Measurements from ENCODE around the gene CD247.
A peak's percentile ranks its signal among the peaks of the same experiment; 100 is the strongest.

The CD247 gene

GRCh38 chr1:167429612-167430011, 88.7 kb downstream of the CD247 start:
- Mint-ChIP-seq H3K27me3 (ENCODE audit: low read depth) (no peaks in the 10 kb centered on the region), H3K36me3 (ENCODE audit: low read depth) (peaks cover 22% of the 10 kb centered on the region), H3K27ac (no peak overlapping the region), H3K4me3 (no peak overlapping the region), H3K9me3 (no peaks in the 10 kb centered on the region), H3K4me1 (ENCODE audit: low read depth) (peaks cover 7% of the 10 kb centered on the region)

GRCh38 chr1:167428395-167428794, 89.9 kb downstream of the CD247 start:
- Mint-ChIP-seq H3K4me3 (no peak overlapping the region), H3K9me3 (no peaks in the 10 kb centered on the region), H3K27me3 (ENCODE audit: low read depth) (no peaks in the 10 kb centered on the region), H3K36me3 (ENCODE audit: low read depth) (peaks cover 15% of the 10 kb centered on the region), H3K4me1 (ENCODE audit: low read depth) (peaks cover 7% of the 10 kb centered on the region), H3K27ac (peak overlapping the region; percentile 49)

- Mint-ChIP-seq H3K4me3 (no peak overlapping the region), H3K27me3 (ENCODE audit: low read depth) (no peaks in the 10 kb centered on the region), H3K4me1 (ENCODE audit: low read depth) (peaks cover 7% of the 10 kb centered on the region), H3K27ac (no peak overlapping the region), H3K9me3 (no peaks in the 10 kb centered on the region), H3K36me3 (ENCODE audit: low read depth) (peaks cover 14% of the 10 kb centered on the region)
Observed at GRCh38 chr1:167427848-167428247, 90.5 kb downstream of the CD247 start.

GRCh38 chr1:167426716-167427115, 91.6 kb downstream of the CD247 start:
- Mint-ChIP-seq H3K4me1 (ENCODE audit: low read depth) (peaks cover 7% of the 10 kb centered on the region), H3K27me3 (ENCODE audit: low read depth) (no peaks in the 10 kb centered on the region), H3K9me3 (no peaks in the 10 kb centered on the region), H3K4me3 (no peak overlapping the region), H3K27ac (no peak overlapping the region), H3K36me3 (ENCODE audit: low read depth) (peaks cover 14% of the 10 kb centered on the region)

- Mint-ChIP-seq H3K9me3 (no peaks in the 10 kb centered on the region), H3K27me3 (ENCODE audit: low read depth) (no peaks in the 10 kb centered on the region), H3K27ac (no peak overlapping the region), H3K4me3 (no peak overlapping the region), H3K4me1 (ENCODE audit: low read depth) (peaks cover 7% of the 10 kb centered on the region), H3K36me3 (ENCODE audit: low read depth) (peaks cover 10% of the 10 kb centered on the region)
Observed at GRCh38 chr1:167425482-167425881, 92.8 kb downstream of the CD247 start.

- Mint-ChIP-seq H3K36me3 (ENCODE audit: low read depth) (peaks cover 11% of the 10 kb centered on the region), H3K27me3 (ENCODE audit: low read depth) (no peaks in the 10 kb centered on the region), H3K4me1 (ENCODE audit: low read depth) (peaks cover 6% of the 10 kb centered on the region), H3K9me3 (no peaks in the 10 kb centered on the region), H3K27ac (no peak overlapping the region), H3K4me3 (no peak overlapping the region)
Observed at GRCh38 chr1:167423684-167424619, 94.4 kb downstream of the CD247 start.

- Mint-ChIP-seq H3K27me3 (ENCODE audit: low read depth) (no peaks in the 10 kb centered on the region), H3K4me1 (ENCODE audit: low read depth) (peaks cover 5% of the 10 kb centered on the region), H3K36me3 (ENCODE audit: low read depth) (peaks cover 8% of the 10 kb centered on the region), H3K4me3 (no peak overlapping the region), H3K9me3 (no peaks in the 10 kb centered on the region), H3K27ac (no peak overlapping the region)
Observed at GRCh38 chr1:167420510-167420909, 97.8 kb downstream of the CD247 start.

GRCh38 chr1:167419245-167419644, 99.1 kb downstream of the CD247 start:
- no peaks in the 10 kb centered on the region for H3K9me3 Mint-ChIP-seq
- H3K4me3 Mint-ChIP-seq, result no peak overlapping the region
- H3K4me1 Mint-ChIP-seq (ENCODE audit: low read depth), result peaks cover 5% of the 10 kb centered on the region
- H3K36me3 Mint-ChIP-seq (ENCODE audit: low read depth), result peaks cover 8% of the 10 kb centered on the region
- no peak overlapping the region for H3K27ac Mint-ChIP-seq
- H3K27me3 Mint-ChIP-seq (ENCODE audit: low read depth), result no peaks in the 10 kb centered on the region

- H3K4me1 Mint-ChIP-seq (ENCODE audit: low read depth), result peaks cover 5% of the 10 kb centered on the region
- peaks cover 10% of the 10 kb centered on the region for H3K36me3 Mint-ChIP-seq (ENCODE audit: low read depth)
- H3K27ac Mint-ChIP-seq, result no peak overlapping the region
- no peak overlapping the region for H3K4me3 Mint-ChIP-seq
- no peaks in the 10 kb centered on the region for H3K27me3 Mint-ChIP-seq (ENCODE audit: low read depth)
- no peaks in the 10 kb centered on the region for H3K9me3 Mint-ChIP-seq
Observed at GRCh38 chr1:167418391-167418790, 99.9 kb downstream of the CD247 start.

GRCh38 chr1:167416506-167416905, 101.8 kb downstream of the CD247 start:
- Mint-ChIP-seq H3K4me3 (no peak overlapping the region), H3K27ac (no peak overlapping the region), H3K9me3 (no peaks in the 10 kb centered on the region), H3K4me1 (ENCODE audit: low read depth) (peaks cover 12% of the 10 kb centered on the region), H3K27me3 (ENCODE audit: low read depth) (no peaks in the 10 kb centered on the region), H3K36me3 (ENCODE audit: low read depth) (peaks cover 21% of the 10 kb centered on the region)

GRCh38 chr1:167413328-167413727, 105.0 kb downstream of the CD247 start:
- Mint-ChIP-seq H3K9me3 (no peaks in the 10 kb centered on the region), H3K4me3 (no peak overlapping the region), H3K36me3 (ENCODE audit: low read depth) (peaks cover 18% of the 10 kb centered on the region), H3K27me3 (ENCODE audit: low read depth) (no peaks in the 10 kb centered on the region), H3K4me1 (ENCODE audit: low read depth) (peaks cover 16% of the 10 kb centered on the region), H3K27ac (peak overlapping the region; percentile 21)

- H3K27ac Mint-ChIP-seq, result peak overlapping the region; percentile 21
- H3K27me3 Mint-ChIP-seq (ENCODE audit: low read depth), result no peaks in the 10 kb centered on the region
Observed at GRCh38 chr1:167412920-167413319, 105.4 kb downstream of the CD247 start.

GRCh38 chr1:167412072-167412471, 106.3 kb downstream of the CD247 start:
- peaks cover 16% of the 10 kb centered on the region for H3K36me3 Mint-ChIP-seq (ENCODE audit: low read depth)
- no peaks in the 10 kb centered on the region for H3K27me3 Mint-ChIP-seq (ENCODE audit: low read depth)
- H3K27ac Mint-ChIP-seq, result no peak overlapping the region
- H3K4me3 Mint-ChIP-seq, result no peak overlapping the region
- H3K4me1 Mint-ChIP-seq (ENCODE audit: low read depth), result peaks cover 14% of the 10 kb centered on the region
- H3K9me3 Mint-ChIP-seq, result no peaks in the 10 kb centered on the region

More at GRCh38 chr1:167412920-167413319, 105.4 kb downstream of the CD247 start:
- peaks cover 18% of the 10 kb centered on the region for H3K36me3 Mint-ChIP-seq (ENCODE audit: low read depth)
- H3K4me1 Mint-ChIP-seq (ENCODE audit: low read depth), result peaks cover 16% of the 10 kb centered on the region
- no peak overlapping the region for H3K4me3 Mint-ChIP-seq
- no peaks in the 10 kb centered on the region for H3K9me3 Mint-ChIP-seq

GRCh38 chr1:167409183-167409582, 109.1 kb downstream of the CD247 start:
- no peak overlapping the region for H3K4me3 Mint-ChIP-seq
- peaks cover 26% of the 10 kb centered on the region for H3K36me3 Mint-ChIP-seq (ENCODE audit: low read depth)
- peaks cover 12% of the 10 kb centered on the region for H3K4me1 Mint-ChIP-seq (ENCODE audit: low read depth)
- no peaks in the 10 kb centered on the region for H3K27me3 Mint-ChIP-seq (ENCODE audit: low read depth)
- no peak overlapping the region for H3K27ac Mint-ChIP-seq
- H3K9me3 Mint-ChIP-seq, result no peaks in the 10 kb centered on the region

- Mint-ChIP-seq H3K4me3 (no peak overlapping the region), H3K9me3 (no peaks in the 10 kb centered on the region), H3K36me3 (ENCODE audit: low read depth) (peaks cover 27% of the 10 kb centered on the region)
Observed at GRCh38 chr1:167408355-167408754, 110.0 kb downstream of the CD247 start.

More at GRCh38 chr1:167408355-167408754, 110.0 kb downstream of the CD247 start:
- Mint-ChIP-seq H3K27me3 (ENCODE audit: low read depth) (no peaks in the 10 kb centered on the region), H3K4me1 (ENCODE audit: low read depth) (peaks cover 12% of the 10 kb centered on the region), H3K27ac (no peak overlapping the region)

Measured in T-helper 1 cell treated with Interleukin-12 subunit alpha and Interleukin-12 subunit beta and Interleukin-4 antibody, amounts not matched to agents 30 μg/mL and 1 μg/mL, for 36 hours (primary cell).